Mesendoderm (in vitro differentiated cells): ENCODE data around the gene ZNF629.

Experiments used
- DNase-seq: peaks from one replicate; pipeline ENCODE4 v3.0.0; 2013
- H2AK5ac ChIP-seq: 2 replicates; pipeline ENCODE4 v1.6.1; 2013; ENCODE audit warnings: low read length, inconsistent platforms
- H2BK120ac ChIP-seq: 2 replicates; pipeline ENCODE4 v1.6.1; 2013; ENCODE audit warnings: low read depth, mild to moderate bottlenecking, low read length, moderate library complexity, mixed read lengths
- H2BK15ac ChIP-seq: replicated peaks from 2 replicates; pipeline ENCODE4 v1.6.1; 2013; ENCODE audit warnings: low read depth, mild to moderate bottlenecking, moderate library complexity
- H2BK5ac ChIP-seq: 2 replicates; pipeline ENCODE4 v1.6.1; 2013; ENCODE audit warnings: low read length, inconsistent platforms
- H3K18ac ChIP-seq: 2 replicates; pipeline ENCODE4 v1.6.1; 2013; ENCODE audit warnings: mild to moderate bottlenecking, low read length, mixed read lengths
- H3K23ac ChIP-seq: one replicate; pipeline ENCODE4 v1.6.1; 2013; ENCODE audit warnings: low read length
- H3K27ac ChIP-seq: 2 replicates; pipeline ENCODE4 v1.5.1; 2013; ENCODE audit warnings: low read depth, mild to moderate bottlenecking, inconsistent platforms, low read length, moderate library complexity
- H3K27me3 ChIP-seq: 2 replicates; pipeline ENCODE4 v1.6.1; 2013; ENCODE audit warnings: low read length, control low read depth, mild to moderate bottlenecking, inconsistent platforms; ENCODE audit not compliant: insufficient read depth, poor library complexity
- H3K36me3 ChIP-seq: 2 replicates; pipeline ENCODE4 v1.6.1; 2013; ENCODE audit warnings: low read length, inconsistent platforms; ENCODE audit not compliant: control insufficient read depth, insufficient read depth
- H3K4ac ChIP-seq: one replicate; pipeline ENCODE4 v1.6.1; 2013; ENCODE audit warnings: low read depth, mild to moderate bottlenecking, low read length, moderate library complexity
- H3K4me1 ChIP-seq: 2 replicates; pipeline ENCODE4 v1.6.1; 2013; ENCODE audit warnings: low read depth, low read length, inconsistent platforms; ENCODE audit not compliant: control insufficient read depth
- H3K4me2 ChIP-seq: 2 replicates; pipeline ENCODE4 v1.6.1; 2013; ENCODE audit warnings: low read length
- H3K4me3 ChIP-seq: 2 replicates; pipeline ENCODE4 v1.5.1; 2013; ENCODE audit warnings: mild to moderate bottlenecking, low read length
- H3K56ac ChIP-seq: one replicate; pipeline ENCODE4 v1.6.1; 2013; ENCODE audit warnings: low read length
- H3K79me1 ChIP-seq: 2 replicates; pipeline ENCODE4 v1.6.1; 2013; ENCODE audit warnings: low read length, inconsistent platforms
- H3K79me2 ChIP-seq: 2 replicates; pipeline ENCODE4 v1.6.1; 2013; ENCODE audit warnings: mild to moderate bottlenecking, low read length; ENCODE audit not compliant: control insufficient read depth, insufficient read depth
- H3K9ac ChIP-seq: 2 replicates; pipeline ENCODE4 v1.6.1; 2013; ENCODE audit warnings: low read length, inconsistent platforms
- H4K5ac ChIP-seq: one replicate; pipeline ENCODE4 v1.6.1; 2013; ENCODE audit warnings: low read length
- H4K8ac ChIP-seq: one replicate; pipeline ENCODE4 v1.6.1; 2013; ENCODE audit warnings: low read depth, mild to moderate bottlenecking, control low read depth, low read length, moderate library complexity
- WGBS: extraction: QIAGEN DNeasy Blood & Tissue Kit; methylation state at CpG from one replicate; pipeline ENCODE4 v1.1.7; 2013; ENCODE audit warnings: low lambda C conversion rate, missing lambda C conversion rate; ENCODE audit not compliant: insufficient coverage; ENCODE audit errors: extremely low coverage; 5-methylcytosine and 5-hydroxymethylcytosine counted together

ZNF629 gene

GRCh38 chr16:30746638-30747175 lies 40.3 kb downstream of the ZNF629 start:
- Histone ChIP-seq H3K79me1 (peaks cover 17% of the 10 kb centered on the region), H3K36me3 (peaks cover 8% of the 10 kb centered on the region), H2AK5ac (no peak overlapping the region), H3K18ac (no peak overlapping the region), H3K4me1 (peaks cover 3% of the 10 kb centered on the region), H3K9ac (no peak overlapping the region), H3K27me3 (no peaks in the 10 kb centered on the region), H3K79me2 (peaks cover 20% of the 10 kb centered on the region), H3K27ac (no peak overlapping the region), H2BK5ac (no peak overlapping the region), H3K4me2 (no peak overlapping the region), H3K56ac (no peak overlapping the region), H3K23ac (no peak overlapping the region), H2BK120ac (no peak overlapping the region), H4K5ac (no peak overlapping the region), H3K4ac (no peak overlapping the region), H4K8ac (no peak overlapping the region), H2BK15ac (no peak overlapping the region), H3K4me3 (no peak overlapping the region)
- WGBS: no CpG with 5 or more reads among the region's 9 CpGs
- DNase-seq: no peak

- H3K27ac ChIP-seq: no peak overlapping the region
- no peak overlapping the region for H3K18ac ChIP-seq
- H3K79me2 ChIP-seq: peaks cover 12% of the 10 kb centered on the region
- no CpG with 5 or more reads among the region's 2 CpGs for WGBS
- H3K27me3 ChIP-seq: no peaks in the 10 kb centered on the region
- DNase-seq: no peak
- no peak overlapping the region for H3K4me2 ChIP-seq
- H2AK5ac ChIP-seq: no peak overlapping the region
- no peak overlapping the region for H2BK120ac ChIP-seq
- H3K4me3 ChIP-seq: no peak overlapping the region
- H4K8ac ChIP-seq: no peak overlapping the region
- no peak overlapping the region for H2BK5ac ChIP-seq
- H3K79me1 ChIP-seq: peaks cover 9% of the 10 kb centered on the region
- no peak overlapping the region for H3K4ac ChIP-seq
- H3K23ac ChIP-seq: no peak overlapping the region
- H3K36me3 ChIP-seq: peaks cover 4% of the 10 kb centered on the region
- H3K56ac ChIP-seq: no peak overlapping the region
- H3K9ac ChIP-seq: no peak overlapping the region
- H4K5ac ChIP-seq: no peak overlapping the region
- peaks cover 6% of the 10 kb centered on the region for H3K4me1 ChIP-seq
- no peak overlapping the region for H2BK15ac ChIP-seq
Measured at GRCh38 chr16:30745082-30745481, 41.9 kb downstream of the ZNF629 start.

- Histone ChIP-seq H3K23ac (no peak overlapping the region), H4K5ac (no peak overlapping the region), H3K79me2 (peaks cover 3% of the 10 kb centered on the region), H3K4ac (no peak overlapping the region), H3K18ac (no peak overlapping the region), H4K8ac (no peak overlapping the region), H2BK5ac (no peak overlapping the region), H3K79me1 (peaks cover 2% of the 10 kb centered on the region), H2BK15ac (no peak overlapping the region), H3K27me3 (no peaks in the 10 kb centered on the region), H3K36me3 (peaks cover 4% of the 10 kb centered on the region), H2BK120ac (no peak overlapping the region), H3K27ac (no peak overlapping the region), H3K56ac (no peak overlapping the region), H3K9ac (no peak overlapping the region), H3K4me1 (peaks cover 5% of the 10 kb centered on the region), H3K4me3 (no peak overlapping the region), H3K4me2 (no peak overlapping the region), H2AK5ac (no peak overlapping the region)
- no CpG with 5 or more reads among the region's 2 CpGs for WGBS
- DNase-seq: no peak
Measured at GRCh38 chr16:30744183-30744582, 42.8 kb downstream of the ZNF629 start.

- Histone ChIP-seq H3K56ac (no peak overlapping the region), H4K8ac (no peak overlapping the region), H3K9ac (no peak overlapping the region), H3K4me3 (no peak overlapping the region), H3K27me3 (no peaks in the 10 kb centered on the region), H2AK5ac (no peak overlapping the region), H3K79me1 (peaks cover 2% of the 10 kb centered on the region), H4K5ac (no peak overlapping the region), H3K18ac (no peak overlapping the region), H3K79me2 (peaks cover under 1% of the 10 kb centered on the region), H3K4me1 (peaks cover 5% of the 10 kb centered on the region), H3K4ac (no peak overlapping the region), H3K27ac (no peak overlapping the region), H2BK15ac (no peak overlapping the region), H2BK5ac (no peak overlapping the region), H2BK120ac (no peak overlapping the region), H3K4me2 (no peak overlapping the region), H3K23ac (no peak overlapping the region), H3K36me3 (peaks cover 4% of the 10 kb centered on the region)
- no CpG with 5 or more reads among the region's 11 CpGs for WGBS
- no peak for DNase-seq
Measured at GRCh38 chr16:30743716-30744115, 43.3 kb downstream of the ZNF629 start.

GRCh38 chr16:30741461-30741914 lies 45.5 kb downstream of the ZNF629 start:
- Histone ChIP-seq H2AK5ac (no peak overlapping the region), H2BK15ac (no peak overlapping the region), H3K79me1 (peaks cover 2% of the 10 kb centered on the region), H3K4me2 (no peak overlapping the region), H3K56ac (no peak overlapping the region), H3K23ac (no peak overlapping the region), H4K8ac (no peak overlapping the region), H3K4ac (no peak overlapping the region), H2BK5ac (no peak overlapping the region), H3K27ac (no peak overlapping the region), H3K27me3 (no peaks in the 10 kb centered on the region), H3K79me2 (no peaks in the 10 kb centered on the region), H3K36me3 (peaks cover 15% of the 10 kb centered on the region), H3K4me1 (peaks cover 5% of the 10 kb centered on the region), H3K9ac (no peak overlapping the region), H4K5ac (no peak overlapping the region), H3K4me3 (no peak overlapping the region), H3K18ac (no peak overlapping the region), H2BK120ac (no peak overlapping the region)
- peak; percentile 96 for DNase-seq
- no CpG with 5 or more reads among the region's 6 CpGs for WGBS
